ENCODE data around the gene VWA2. TPM values are rescaled to one million over a fixed set of nuclear protein-coding genes. Genes with fewer than 3 reads are reported as not detected.

Gene VWA2
- total RNA-seq, 1 experiment from 2014 or later, result not detected

- no peak for DNase-seq (ENCODE audit: low read depth)
Observed at GRCh38 chr10:114276066-114276465, 37.0 kb downstream of the VWA2 start.

GRCh38 chr10:114276671-114277070 lies 37.6 kb downstream of the VWA2 start:
- no peak for DNase-seq (ENCODE audit: low read depth)

GRCh38 chr10:114278140-114278883 lies 39.3 kb downstream of the VWA2 start:
- DNase-seq (ENCODE audit: low read depth), result no peak

- DNase-seq (ENCODE audit: low read depth), result no peak
Observed at GRCh38 chr10:114278884-114279191, 39.8 kb downstream of the VWA2 start.

GRCh38 chr10:114279289-114279688 lies 40.2 kb downstream of the VWA2 start:
- no peak for DNase-seq (ENCODE audit: low read depth)

- DNase-seq (ENCODE audit: low read depth), result no peak
Observed at GRCh38 chr10:114279901-114280644, 41.0 kb downstream of the VWA2 start.

GRCh38 chr10:114281006-114281405 lies 42.0 kb downstream of the VWA2 start:
- no peak for DNase-seq (ENCODE audit: low read depth)

GRCh38 chr10:114281461-114281860 lies 42.4 kb downstream of the VWA2 start:
- DNase-seq (ENCODE audit: low read depth), result no peak

- DNase-seq (ENCODE audit: low read depth), result no peak
Observed at GRCh38 chr10:114282526-114282925, 43.5 kb downstream of the VWA2 start.

- no peak for DNase-seq (ENCODE audit: low read depth)
Observed at GRCh38 chr10:114283091-114283490, 44.0 kb downstream of the VWA2 start.

GRCh38 chr10:114283535-114284234 lies 44.6 kb downstream of the VWA2 start:
- no peak for DNase-seq (ENCODE audit: low read depth)

- DNase-seq (ENCODE audit: low read depth), result no peak
Observed at GRCh38 chr10:114284346-114285071, 45.5 kb downstream of the VWA2 start.

- DNase-seq (ENCODE audit: low read depth), result no peak
Observed at GRCh38 chr10:114285961-114286441, 46.9 kb downstream of the VWA2 start.

GRCh38 chr10:114286921-114287320 lies 47.9 kb downstream of the VWA2 start:
- DNase-seq (ENCODE audit: low read depth), result no peak

GRCh38 chr10:114288424-114289095 lies 49.5 kb downstream of the VWA2 start:
- DNase-seq (ENCODE audit: low read depth), result no peak

- no peak for DNase-seq (ENCODE audit: low read depth)
Observed at GRCh38 chr10:114289096-114289436, 50.0 kb downstream of the VWA2 start.

- DNase-seq (ENCODE audit: low read depth), result no peak
Observed at GRCh38 chr10:114290038-114290437, 51.0 kb downstream of the VWA2 start.

GRCh38 chr10:114291076-114291475 lies 52.0 kb downstream of the VWA2 start:
- DNase-seq (ENCODE audit: low read depth), result no peak

GRCh38 chr10:114291516-114291915 lies 52.5 kb downstream of the VWA2 start:
- DNase-seq (ENCODE audit: low read depth), result no peak

- DNase-seq (ENCODE audit: low read depth), result no peak
Observed at GRCh38 chr10:114293075-114293474, 54.0 kb downstream of the VWA2 start.

GRCh38 chr10:114294549-114294948 lies 55.5 kb downstream of the VWA2 start:
- DNase-seq (ENCODE audit: low read depth), result no peak
